ENCODE results near the gene PKIB. TPM values are rescaled to one million over a fixed set of nuclear protein-coding genes. Genes with fewer than 3 reads are reported as not detected.

PKIB gene
- total and polyA plus RNA-seq, 4 donors: 2.5 to 5.1 (median 3.0) TPM

DNA sequence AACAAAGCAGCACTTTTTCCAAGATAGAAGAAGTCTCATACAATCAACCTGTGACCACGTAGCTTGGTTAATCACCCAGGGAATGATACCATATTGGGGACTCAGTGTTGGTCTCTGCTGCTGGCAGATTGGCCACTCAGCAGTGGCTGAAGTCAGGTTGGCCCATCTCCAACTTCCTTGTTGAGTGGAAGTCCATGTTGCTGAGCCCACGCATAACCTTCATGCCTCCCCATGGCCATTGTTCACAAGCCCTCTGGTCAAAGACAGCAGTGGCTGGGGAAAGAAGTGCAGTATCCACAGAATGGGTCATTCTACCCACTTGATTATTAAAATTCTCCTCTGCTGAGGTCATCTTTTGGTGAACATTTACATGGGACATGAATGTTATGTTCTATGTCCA is 38.5 kb downstream of the PKIB start:
- H3K4me3 ChIP-seq (ENCODE audit: low read depth in 1 of 3, low read length in 3 of 3): no peak overlapping the region
- H3K27me3 ChIP-seq (ENCODE audit: control insufficient read depth in 4 of 4, insufficient read depth in 4 of 4, low read length in 3 of 4): no peaks in the 10 kb centered on the region
- no peak overlapping the region for H3K27ac ChIP-seq (ENCODE audit: low read depth in 1 of 2, low read length in 2 of 2)
- H3K36me3 ChIP-seq (ENCODE audit: control insufficient read depth in 4 of 4, insufficient read depth in 3 of 4, low read depth in 1 of 4, low read length in 3 of 4): no peaks in the 10 kb centered on the region
- H3K9me3 ChIP-seq (ENCODE audit: control insufficient read depth in 4 of 4, low read length in 3 of 4): no peaks in the 10 kb centered on the region
- no peak overlapping the region for H3K9ac ChIP-seq (ENCODE audit: low read depth in 1 of 2, low read length in 2 of 2)
- no peaks in the 10 kb centered on the region for H3K4me1 ChIP-seq (ENCODE audit: control insufficient read depth in 4 of 4, insufficient read depth in 4 of 4, low read length in 3 of 4)
- TF ChIP-seq, protein P1, sequence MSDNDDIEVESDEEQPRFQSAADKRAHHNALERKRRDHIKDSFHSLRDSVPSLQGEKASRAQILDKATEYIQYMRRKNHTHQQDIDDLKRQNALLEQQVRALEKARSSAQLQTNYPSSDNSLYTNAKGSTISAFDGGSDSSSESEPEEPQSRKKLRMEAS (IDR thresholded peaks at IDR 0.05): no peak
- TF ChIP-seq, protein P2, sequence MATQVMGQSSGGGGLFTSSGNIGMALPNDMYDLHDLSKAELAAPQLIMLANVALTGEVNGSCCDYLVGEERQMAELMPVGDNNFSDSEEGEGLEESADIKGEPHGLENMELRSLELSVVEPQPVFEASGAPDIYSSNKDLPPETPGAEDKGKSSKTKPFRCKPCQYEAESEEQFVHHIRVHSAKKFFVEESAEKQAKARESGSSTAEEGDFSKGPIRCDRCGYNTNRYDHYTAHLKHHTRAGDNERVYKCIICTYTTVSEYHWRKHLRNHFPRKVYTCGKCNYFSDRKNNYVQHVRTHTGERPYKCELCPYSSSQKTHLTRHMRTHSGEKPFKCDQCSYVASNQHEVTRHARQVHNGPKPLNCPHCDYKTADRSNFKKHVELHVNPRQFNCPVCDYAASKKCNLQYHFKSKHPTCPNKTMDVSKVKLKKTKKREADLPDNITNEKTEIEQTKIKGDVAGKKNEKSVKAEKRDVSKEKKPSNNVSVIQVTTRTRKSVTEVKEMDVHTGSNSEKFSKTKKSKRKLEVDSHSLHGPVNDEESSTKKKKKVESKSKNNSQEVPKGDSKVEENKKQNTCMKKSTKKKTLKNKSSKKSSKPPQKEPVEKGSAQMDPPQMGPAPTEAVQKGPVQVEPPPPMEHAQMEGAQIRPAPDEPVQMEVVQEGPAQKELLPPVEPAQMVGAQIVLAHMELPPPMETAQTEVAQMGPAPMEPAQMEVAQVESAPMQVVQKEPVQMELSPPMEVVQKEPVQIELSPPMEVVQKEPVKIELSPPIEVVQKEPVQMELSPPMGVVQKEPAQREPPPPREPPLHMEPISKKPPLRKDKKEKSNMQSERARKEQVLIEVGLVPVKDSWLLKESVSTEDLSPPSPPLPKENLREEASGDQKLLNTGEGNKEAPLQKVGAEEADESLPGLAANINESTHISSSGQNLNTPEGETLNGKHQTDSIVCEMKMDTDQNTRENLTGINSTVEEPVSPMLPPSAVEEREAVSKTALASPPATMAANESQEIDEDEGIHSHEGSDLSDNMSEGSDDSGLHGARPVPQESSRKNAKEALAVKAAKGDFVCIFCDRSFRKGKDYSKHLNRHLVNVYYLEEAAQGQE (IDR thresholded peaks at IDR 0.05): no peak
- TF ChIP-seq RXRA (IDR thresholded peaks at IDR 0.05) (no peak), YY1 (IDR thresholded peaks at IDR 0.05) (no peak), HNF4A (conservative IDR thresholded peaks at IDR 0.05) (no peak), RAD21 (IDR thresholded peaks at IDR 0.05) (no peak), GABPA (IDR thresholded peaks at IDR 0.05 in 1 of 2, conservative IDR thresholded peaks at IDR 0.05 in 1 of 2) (no peak), EGR1 (IDR thresholded peaks at IDR 0.05; ENCODE audit: low read depth in 2 of 2) (no peak), FOXA2 (IDR thresholded peaks at IDR 0.05) (no peak), NR2F2 (IDR thresholded peaks at IDR 0.05) (no peak), FOXA1 (IDR thresholded peaks at IDR 0.05) (no peak), ATF3 (IDR thresholded peaks at IDR 0.05) (no peak), JUND (IDR thresholded peaks at IDR 0.05) (no peak), TAF1 (conservative IDR thresholded peaks at IDR 0.05) (no peak), HNF4G (IDR thresholded peaks at IDR 0.05) (no peak), SP1 (IDR thresholded peaks at IDR 0.05) (no peak)
- TF ChIP-seq, protein P3, sequence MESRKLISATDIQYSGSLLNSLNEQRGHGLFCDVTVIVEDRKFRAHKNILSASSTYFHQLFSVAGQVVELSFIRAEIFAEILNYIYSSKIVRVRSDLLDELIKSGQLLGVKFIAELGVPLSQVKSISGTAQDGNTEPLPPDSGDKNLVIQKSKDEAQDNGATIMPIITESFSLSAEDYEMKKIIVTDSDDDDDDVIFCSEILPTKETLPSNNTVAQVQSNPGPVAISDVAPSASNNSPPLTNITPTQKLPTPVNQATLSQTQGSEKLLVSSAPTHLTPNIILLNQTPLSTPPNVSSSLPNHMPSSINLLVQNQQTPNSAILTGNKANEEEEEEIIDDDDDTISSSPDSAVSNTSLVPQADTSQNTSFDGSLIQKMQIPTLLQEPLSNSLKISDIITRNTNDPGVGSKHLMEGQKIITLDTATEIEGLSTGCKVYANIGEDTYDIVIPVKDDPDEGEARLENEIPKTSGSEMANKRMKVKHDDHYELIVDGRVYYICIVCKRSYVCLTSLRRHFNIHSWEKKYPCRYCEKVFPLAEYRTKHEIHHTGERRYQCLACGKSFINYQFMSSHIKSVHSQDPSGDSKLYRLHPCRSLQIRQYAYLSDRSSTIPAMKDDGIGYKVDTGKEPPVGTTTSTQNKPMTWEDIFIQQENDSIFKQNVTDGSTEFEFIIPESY (IDR thresholded peaks at IDR 0.05): no peak
- TF ChIP-seq, protein P4, sequence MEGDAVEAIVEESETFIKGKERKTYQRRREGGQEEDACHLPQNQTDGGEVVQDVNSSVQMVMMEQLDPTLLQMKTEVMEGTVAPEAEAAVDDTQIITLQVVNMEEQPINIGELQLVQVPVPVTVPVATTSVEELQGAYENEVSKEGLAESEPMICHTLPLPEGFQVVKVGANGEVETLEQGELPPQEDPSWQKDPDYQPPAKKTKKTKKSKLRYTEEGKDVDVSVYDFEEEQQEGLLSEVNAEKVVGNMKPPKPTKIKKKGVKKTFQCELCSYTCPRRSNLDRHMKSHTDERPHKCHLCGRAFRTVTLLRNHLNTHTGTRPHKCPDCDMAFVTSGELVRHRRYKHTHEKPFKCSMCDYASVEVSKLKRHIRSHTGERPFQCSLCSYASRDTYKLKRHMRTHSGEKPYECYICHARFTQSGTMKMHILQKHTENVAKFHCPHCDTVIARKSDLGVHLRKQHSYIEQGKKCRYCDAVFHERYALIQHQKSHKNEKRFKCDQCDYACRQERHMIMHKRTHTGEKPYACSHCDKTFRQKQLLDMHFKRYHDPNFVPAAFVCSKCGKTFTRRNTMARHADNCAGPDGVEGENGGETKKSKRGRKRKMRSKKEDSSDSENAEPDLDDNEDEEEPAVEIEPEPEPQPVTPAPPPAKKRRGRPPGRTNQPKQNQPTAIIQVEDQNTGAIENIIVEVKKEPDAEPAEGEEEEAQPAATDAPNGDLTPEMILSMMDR (IDR thresholded peaks at IDR 0.05; ENCODE audit: low read depth, low read length, missing input control): no peak
- DNase-seq (ENCODE audit: low spot score): no peak
- 90% methylated on average over 2 of the region's 2 CpGs for WGBS
